Fibroblast of gingiva (primary cell): ENCODE data around the gene SPRY4.
"Not testable (repeated sequence)": the region's sequence is repeated elsewhere in the genome, so short reads cannot be mapped to it uniquely, and the experiment has no call there.

Experiments
- DNase-seq: peaks from one replicate; pipeline ENCODE4 v3.0.0-alpha.2; 2011; ENCODE audit warnings: low read depth

SPRY4 gene

DNA sequence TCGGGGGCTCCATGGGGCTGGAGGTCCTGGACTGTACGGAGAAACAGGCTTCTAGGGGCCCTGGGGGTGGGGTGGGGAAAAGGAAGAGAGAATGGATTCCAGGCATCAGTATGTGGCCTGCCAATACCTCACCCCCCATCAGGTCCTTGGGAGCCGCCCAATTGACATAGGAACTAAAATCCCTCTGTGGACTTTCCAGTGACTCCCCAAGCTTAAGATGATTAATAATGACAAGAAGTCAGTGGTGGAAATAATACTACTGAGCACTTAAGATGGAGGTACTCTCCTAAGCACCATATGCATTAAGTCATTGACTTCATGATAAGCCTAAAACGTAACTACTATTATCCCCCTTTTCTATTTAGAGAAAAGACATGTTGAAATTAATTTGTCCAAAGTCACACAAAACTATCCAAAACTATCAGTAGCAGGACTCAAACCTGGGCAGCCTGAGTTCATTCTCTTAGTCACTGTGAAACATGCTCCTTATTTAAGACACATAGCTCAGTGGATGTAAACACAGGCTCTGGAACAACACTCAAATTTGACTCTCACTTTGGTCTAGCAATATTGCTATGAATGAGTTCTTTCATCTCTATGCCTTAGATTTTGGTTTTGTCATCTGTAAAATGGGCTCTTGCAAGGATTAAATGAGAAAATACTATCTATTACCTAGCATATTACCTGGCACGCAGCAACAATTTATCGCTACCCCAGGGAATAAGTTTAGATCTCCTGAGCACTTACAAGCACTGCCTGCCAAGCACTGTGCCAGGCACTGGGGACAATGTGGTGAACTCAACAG is 9.5 kb downstream of the SPRY4 start:
- no peak for DNase-seq

DNA sequence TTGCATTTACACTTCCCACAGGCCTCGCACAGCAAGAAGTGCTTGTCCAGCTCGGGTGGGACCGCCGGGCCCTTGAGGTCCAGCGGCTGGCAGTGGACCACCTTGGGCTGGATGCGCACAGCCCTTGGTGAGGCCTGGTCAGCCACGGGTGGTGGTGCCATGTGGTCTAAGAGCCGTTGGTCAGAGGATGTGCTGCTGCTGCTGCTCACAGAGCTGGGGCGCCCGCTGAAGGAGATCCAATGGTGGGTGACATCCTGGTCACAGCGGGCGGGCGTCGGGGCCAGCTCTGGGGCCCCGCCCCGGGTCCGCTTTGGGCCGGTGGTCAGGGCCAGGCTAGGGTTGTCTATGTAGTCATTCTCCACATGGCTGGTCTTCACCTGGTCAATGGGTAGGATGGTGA is 10.2 kb downstream of the SPRY4 start:
- no peak for DNase-seq

DNA sequence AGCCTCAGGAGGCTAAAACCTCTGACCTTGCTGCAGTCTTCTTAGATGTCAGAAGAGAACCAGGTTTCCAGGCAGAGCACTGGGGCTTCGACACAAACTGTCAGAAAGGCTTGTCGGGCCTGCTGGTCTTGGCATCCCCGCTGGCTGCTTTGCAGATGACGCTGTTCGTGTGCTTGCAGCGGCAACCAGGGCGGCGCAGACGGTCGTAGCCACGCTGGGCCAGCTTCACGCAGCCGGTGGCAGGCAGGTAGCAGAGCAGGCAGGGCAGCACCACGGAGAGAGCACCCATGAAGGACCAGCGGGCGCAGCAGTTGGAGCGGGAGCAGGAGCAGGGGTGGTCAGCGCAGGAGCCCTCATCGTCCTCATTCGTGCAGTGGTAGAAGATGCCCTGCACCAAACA is 10.7 kb downstream of the SPRY4 start:
- no peak for DNase-seq

DNA sequence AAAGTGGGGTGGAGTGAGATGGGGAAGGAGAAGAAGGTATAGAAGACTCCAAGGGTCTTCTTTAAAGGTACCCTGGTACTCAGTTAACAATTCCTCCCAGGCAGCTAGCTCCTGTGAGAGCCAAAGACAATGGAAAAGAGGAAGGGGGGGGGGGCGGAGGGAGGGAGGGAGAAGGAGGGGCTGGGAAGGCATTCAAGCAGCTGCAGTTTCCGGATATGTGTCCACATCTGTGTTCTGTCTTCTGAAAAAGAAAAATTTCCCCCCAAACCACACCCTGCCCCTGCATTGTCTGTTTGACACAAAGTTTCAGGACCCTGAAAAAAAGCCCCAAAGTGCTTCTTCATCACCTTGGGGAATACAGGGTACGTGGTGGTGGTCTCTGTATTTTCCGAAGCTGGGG is 11.1 kb downstream of the SPRY4 start:
- DNase-seq = no peak

DNA sequence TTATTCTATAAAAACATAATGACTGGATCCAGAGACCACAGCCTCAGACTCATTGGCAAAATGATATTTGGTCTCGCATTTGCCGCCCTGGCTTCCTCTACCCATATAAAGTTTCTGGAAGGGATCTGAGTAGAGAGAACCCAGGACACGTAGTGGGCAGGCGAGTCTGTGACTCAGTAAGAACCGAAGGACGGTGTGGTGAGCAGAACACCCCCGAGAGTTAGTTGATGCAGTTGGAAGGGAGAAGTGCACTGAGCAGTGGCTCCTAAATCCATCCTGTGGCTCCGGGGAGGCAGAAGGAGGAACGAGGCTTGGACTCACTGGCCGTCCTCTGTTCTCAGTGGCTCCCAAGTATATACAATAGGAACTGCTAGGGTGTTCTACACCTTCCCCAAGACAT is 11.5 kb downstream of the SPRY4 start:
- no peak for DNase-seq

DNA sequence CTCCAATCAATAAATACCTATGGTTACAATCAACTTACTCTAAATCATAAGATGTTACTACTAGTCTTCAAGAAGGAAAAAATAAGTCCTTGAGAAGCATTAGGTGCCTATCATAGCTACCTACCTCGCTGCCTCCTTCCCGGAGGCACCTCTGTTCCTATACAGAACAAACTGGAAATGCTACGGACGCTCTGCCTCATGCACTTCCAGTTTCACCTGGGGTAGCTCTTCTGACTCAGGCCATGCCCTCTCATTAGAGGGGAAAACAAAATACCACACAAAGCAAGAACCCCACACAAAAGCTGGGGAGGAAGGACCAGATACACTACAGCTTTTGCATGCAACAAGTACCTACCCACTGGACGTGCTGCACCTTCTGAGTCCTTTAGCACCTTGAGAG is 12.4 kb downstream of the SPRY4 start:
- DNase-seq = no peak

DNA sequence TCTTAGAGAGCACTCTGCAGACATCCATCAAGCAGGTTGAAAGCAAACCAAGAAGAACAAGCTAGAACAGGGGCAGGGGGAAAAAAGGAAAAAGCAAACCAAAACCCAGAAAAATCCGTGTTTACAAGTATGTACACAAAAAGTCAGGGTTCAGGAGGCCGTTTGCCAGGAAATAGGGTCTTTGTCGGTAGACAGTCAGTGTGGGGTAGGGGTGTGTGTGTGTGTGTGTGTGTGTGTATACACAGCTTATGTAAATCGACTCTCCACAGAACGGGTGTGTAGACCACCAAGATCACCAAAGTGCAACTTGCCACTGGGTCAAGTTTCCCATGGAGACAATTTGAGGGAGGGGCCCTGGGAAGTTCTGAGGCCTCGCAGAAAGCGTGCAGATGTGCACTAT is 13.1 kb downstream of the SPRY4 start:
- no peak for DNase-seq

DNA sequence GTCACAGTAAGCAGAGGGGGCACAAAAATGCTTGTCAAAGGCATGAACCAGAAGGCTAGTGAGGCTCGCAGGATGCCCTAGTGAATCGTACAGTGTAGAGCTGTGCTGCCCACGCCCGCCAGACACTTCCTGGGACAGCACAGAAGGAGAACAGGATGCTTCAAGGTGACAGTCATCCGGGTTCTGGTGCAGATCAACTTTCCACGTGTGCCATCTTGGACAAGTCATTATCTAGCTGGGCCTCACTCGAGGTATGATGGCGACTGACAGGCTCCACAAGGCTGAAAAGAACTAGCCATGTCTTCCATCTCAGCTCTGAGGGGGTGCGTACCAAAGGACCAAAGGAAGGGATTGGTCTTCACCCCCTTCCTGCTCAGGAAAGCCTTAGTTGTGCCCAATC is 14.0 kb downstream of the SPRY4 start:
- DNase-seq = no peak

DNA sequence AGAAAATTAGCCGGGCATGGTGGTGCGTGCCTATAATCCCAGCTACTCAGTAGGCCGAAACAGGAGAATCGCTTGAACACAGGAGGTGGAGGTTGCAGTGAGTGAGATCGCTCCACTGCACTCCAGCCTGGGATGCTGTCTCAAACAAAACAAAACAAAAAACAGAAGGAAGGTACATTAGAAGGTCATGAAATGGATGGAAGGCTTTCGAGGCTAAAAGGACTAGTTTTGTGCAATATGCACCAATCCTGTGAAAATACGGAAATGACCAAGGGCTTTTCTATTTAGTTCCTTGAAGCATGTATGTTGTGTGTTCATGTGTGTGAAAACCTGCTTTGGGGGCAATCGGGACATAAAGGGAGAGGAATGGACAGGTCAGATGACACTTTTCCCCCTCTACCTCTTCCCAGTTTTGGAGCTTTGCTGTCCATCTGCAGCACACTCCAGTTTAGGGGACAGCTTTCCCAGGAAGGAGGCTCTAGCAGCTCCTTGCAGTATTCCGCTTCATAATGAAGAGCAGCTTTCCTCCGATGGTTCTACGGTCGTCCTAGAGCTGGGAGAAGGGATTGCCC is 15.0 kb downstream of the SPRY4 start:
- no peak for DNase-seq

DNA sequence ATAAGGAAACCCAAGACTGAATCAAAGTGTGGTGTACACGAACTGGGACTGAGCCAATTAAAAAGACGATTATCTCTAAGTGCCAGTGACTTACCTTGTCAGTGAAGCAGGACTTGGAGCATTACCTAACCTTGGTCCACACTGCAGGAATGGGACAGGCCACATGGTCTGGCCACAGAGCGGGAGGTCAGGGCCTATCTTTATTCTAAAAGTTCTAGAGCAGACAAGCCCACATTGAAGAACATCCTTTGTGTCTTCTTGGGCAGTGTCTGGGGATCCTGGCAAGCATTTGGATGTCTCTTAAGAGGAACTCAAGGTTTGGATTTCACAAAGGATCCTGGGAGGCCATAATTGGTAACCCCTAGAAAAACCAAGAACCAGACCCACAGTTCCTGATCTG is 16.5 kb downstream of the SPRY4 start:
- no peak for DNase-seq

DNA sequence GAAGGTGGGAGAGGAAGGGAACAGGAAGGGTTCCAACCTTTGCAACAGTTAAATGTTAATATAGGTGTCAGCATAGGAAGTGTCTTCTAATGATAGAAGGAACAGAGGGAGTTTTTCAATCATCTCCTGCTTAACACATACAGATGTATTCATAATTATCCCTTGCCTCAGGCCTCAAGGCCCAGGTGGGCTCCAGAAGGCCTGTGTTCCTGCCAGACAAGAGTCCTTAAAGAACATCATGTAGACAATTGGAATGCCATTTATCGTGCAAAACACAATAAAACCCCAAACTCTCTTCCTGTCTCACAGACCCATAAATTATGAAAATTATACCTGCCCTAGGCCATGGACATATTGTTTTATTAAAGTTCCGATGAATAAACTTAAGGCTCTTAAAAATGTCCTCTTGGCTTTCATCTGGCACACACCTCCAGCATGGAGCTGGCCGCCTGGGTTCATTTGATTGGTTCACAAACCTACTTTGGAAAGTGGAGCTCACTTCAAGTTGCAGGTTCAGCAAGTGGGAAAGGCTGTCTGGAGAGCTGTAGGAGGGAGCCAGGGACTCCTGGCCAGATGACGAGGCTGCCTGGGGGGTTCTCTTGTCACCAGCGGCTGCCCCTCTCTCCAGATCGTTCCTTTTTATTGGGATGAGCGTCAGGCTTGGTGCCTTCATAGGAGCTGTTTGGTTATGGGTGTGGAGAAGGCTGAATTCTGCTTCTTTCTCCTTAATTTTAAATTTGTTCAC is 17.5 kb downstream of the SPRY4 start:
- DNase-seq = no peak

DNA sequence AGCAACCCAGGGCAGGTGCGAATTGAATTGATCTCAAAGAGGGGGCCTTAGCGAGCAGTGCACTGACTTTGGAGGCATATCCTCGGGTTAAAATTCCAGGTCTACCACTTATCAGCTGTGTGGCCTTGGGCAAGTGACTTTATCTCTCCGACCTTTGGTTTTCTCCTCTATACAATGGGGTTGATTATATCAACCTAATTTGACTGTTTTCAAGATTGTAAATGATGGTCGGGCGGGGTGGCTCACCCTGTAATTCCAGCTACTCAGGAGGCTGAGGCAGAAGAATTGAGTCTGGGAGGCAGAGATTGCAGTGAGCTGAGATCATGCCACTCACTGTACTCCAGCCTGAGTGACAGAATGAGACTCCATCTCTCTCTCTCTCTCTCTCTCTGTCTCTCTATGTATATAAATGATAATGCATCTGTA is 18.7 kb downstream of the SPRY4 start:
- no peak for DNase-seq

DNA sequence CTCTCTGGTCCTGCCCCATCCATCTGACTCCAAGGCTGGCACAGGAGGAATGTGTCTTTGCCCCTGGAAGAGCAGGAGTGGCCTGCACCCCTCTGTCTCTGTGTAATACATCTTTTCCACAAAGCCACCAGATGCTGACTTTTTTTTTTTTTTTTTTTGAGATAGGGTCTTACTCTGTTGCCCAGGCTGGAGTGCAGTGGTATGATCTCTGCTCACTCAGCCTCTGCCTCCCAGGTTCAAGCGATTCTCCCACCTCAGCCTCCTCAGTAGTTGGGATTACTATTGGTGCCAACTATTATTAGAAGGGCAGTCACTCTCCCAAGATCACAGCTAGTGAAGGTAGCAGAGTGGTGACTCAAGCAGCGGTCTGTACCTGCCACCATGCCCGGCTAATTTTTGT is 19.6 kb downstream of the SPRY4 start:
- no peak for DNase-seq

DNA sequence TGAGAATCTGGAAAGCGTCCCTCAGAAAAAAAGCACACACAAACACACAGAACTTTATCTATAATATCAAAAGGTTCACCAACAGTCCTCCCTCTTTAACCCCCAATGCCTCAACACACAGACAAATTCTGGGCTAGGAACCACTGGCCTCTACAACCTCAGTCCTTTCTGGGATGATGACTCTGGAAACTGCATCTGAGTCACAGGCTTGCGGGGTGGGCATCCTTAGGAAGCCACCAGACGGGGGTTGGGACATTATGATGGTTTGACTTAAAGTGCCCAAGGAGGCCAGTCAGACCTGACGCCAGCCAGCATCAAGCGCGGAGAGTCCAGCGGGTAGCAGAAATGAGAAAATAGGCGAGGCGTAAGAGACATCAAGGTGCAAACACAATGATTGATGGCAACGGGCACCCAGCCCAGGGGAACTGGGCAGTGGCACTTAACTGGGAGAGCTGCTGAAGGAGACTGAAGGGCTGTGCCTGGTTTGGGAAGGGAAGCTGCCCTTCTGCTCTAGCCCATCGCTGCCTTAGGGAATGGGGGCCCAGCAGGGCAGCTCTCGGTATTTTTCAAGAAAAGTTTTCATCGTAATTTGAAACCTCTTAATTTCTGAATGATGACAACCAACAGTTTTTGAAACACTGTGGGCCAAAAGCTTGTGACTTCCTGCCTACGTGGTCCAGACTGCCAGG is 20.7 kb downstream of the SPRY4 start:
- DNase-seq = no peak

DNA sequence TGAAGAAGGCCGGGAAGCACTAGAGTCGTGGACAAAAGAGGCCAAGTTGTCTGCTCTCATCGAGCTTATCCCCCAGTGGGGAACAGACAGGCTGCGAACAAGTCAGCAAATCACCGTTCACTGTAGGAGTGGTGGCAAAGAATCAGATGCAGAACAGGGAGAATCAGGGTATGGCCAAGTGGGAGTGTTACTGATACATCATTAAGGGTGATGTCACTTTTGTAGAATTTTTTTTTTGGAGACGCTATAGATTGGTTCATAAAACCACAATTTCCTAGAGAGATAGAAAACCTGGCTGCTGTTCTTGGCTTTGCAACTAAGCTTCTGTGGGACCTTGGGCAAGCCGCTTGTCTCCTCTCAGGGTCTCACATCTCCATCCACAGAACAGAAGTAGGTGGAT is 21.3 kb downstream of the SPRY4 start:
- DNase-seq = no peak

DNA sequence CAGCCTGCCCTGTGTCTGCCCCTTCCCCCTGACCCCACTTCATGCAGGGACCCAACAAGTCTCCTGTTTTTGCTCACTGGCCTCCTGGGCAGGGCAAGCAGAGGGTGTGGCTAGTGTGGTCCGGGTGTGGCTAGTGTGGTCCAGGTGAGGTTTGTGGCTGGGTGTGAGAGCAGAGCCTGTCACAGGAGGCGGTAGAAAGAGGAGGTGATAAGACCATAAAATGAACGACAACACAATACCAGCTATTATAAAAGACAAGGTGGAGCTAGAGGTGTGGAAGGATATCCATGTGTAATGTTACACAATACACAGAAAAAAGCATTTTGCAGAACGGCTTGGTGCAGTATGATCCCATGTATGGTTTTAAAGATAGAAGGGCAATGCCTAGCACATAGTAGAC is 23.3 kb downstream of the SPRY4 start:
- no peak for DNase-seq

DNA sequence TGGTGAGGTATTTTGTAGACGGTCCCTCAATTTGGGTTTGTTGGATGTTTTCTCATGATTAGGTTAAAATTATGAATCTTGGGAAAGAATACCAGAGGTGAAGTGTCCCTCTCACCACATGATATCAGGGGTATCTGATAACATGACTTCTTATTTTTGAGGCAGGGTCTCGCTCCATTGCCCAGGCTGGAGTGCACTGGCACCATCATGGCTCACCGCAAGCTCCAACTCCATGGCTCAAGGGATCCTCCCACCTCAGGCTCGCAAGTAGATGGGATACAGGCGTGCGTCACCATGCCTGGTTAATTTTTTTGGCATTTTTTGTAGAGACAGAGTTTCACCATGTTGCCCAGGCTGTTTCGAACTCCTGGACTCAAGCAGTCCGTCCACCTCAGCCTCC is 24.1 kb downstream of the SPRY4 start:
- no peak for DNase-seq

DNA sequence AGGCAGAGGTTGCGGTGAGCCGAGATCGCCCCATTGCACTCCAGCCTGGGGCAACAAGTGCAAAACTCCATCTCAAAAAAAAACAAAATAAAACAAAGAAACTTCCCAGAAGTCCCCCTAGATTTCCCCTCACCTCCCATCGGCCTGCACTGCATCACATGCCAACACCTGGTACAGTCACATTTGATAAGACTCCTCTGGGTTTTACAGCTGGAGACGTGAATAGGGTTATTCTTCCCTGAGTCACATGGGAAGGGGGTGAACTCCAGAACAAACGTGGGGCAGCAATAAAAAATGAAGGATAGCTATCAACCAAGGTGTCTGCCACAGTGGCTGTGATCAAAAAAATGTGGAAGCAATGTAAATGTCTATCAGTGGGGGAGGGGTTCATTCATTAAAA is 26.0 kb downstream of the SPRY4 start:
- DNase-seq = no peak

DNA sequence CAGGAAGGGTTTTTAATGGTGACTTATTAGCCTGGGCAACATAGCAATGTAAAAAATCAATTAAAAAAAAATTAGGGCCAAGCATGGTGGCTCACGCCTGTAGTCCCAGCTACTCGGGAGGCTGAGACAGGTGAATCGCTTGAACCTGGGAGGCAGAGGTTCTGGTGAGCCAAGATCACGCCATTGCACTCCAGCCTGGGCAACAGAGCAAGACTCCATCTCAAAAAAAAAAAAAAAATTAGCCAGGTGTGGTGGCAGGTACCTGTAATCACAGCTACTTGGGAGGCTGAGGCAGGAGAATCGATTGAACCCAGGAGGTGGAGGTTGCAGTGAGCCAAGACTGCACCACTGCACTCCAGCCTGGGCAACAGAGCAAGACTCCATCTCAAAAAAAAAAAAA is 27.0 kb downstream of the SPRY4 start:
- DNase-seq = not testable (repeated sequence)

DNA sequence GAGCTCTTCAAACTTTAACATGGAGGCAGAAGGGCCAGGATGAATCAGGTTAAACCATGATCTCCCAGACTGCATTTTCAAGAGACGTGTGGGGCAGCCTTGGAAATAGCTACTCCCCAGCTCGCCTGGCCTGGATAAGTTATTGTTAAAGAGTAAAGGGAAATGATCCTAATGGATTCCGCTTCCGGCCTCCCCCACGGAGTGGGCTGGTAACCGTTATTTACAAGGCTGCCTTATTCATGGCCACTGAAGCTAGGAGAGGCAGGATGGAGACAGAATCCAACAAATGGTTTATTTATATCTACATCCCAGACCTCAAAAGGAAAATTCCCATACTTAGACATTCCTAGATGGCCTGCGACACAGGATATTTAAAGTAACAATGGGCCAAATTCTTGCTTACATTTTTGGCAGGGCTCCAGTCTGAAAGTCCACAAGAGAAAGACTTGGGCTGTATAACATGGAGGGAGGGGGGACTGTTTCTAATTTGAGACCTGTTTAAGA is 27.9 kb downstream of the SPRY4 start:
- peak; percentile 57 for DNase-seq

DNA sequence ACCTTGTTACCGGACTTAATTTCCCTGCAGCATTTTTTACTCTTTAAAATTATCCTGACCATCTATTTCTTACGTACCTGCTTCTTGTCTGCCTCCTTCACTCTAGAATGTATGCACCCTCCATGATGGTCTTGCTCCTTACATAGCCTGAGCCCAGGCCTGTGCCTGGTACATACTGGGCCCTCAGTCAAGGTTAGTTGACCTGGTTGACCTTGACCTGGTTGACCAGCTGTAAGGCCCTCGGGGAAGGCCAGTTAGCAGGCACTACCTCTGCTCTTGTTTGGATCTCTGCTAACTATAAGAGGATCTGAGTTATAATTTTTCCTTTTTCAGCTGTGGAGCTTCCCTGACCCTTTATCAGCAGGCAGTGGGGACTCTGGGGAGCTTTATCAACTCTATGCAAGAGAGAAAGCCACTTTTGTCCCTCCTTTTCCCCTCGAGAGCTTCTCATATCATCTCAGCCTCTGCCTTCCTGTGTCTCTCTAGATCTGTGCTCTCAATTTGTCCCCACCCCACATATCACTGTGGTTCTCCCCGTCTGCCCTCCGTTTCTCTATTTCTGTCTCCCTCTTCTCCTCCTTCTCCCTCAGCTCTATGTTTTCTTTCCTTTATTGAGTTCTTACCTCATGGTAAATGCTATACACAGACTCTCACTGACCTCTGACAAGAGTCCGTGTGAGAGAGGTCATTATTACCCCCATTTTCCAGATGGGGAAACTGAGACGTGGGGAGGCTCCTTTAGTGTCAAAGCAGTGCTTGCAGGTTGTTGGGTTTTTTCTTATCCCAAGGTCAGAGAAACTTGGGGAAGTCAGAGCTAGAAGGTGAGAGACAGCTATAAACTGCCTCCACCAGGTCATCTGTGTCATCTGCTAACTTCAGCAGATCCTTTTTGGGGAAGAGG is 28.6 kb downstream of the SPRY4 start:
- no peak for DNase-seq
